ENCODE measurements around the gene C1orf174. TPM values are rescaled to one million over a fixed set of nuclear protein-coding genes. Genes with fewer than 3 reads are reported as not detected.

C1orf174 gene
- total RNA-seq, 2 experiments from 2014 or later: 16.8 to 18.5 TPM

DNA sequence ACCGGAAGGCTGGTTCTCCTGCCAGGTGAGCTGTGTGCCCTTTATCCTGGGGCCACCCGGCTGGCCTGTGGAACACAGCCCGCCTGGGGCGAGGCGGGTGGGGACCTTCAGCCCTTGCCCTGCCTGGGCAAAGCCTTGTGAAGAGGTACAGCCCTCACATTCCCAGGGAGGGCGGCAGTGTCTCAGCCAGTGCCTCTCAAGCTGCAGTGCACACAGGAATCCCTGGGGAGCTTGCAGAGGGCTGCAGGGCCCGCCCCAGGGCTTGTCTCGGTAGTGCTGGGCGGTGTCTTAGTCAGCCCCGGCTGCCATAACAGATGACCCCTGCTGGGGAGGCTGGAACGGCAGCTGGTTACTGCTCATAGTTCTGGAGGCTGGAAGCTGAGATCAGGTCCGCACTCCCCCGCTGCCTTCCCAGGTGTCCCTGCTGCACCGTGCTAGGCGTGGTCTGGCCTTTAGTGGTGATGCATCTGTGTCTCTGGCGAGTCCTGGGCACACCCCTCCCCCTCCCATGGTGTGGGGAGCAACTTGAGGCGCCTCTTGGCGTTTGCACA, 30.2 kb downstream of the C1orf174 start:
- no peaks in the 10 kb centered on the region for H3K27me3 ChIP-seq (ENCODE audit: control insufficient read depth in 1 of 2, insufficient read depth in 2 of 2, low read length in 2 of 2)
- peaks cover 75% of the 10 kb centered on the region for H3K36me3 ChIP-seq (ENCODE audit: insufficient read depth, low read length)
- no peaks in the 10 kb centered on the region for H3K4me1 ChIP-seq (ENCODE audit: insufficient read depth, low read length)
- H3K27me3 Mint-ChIP-seq: no peaks in the 10 kb centered on the region
- TF ChIP-seq, protein P1, sequence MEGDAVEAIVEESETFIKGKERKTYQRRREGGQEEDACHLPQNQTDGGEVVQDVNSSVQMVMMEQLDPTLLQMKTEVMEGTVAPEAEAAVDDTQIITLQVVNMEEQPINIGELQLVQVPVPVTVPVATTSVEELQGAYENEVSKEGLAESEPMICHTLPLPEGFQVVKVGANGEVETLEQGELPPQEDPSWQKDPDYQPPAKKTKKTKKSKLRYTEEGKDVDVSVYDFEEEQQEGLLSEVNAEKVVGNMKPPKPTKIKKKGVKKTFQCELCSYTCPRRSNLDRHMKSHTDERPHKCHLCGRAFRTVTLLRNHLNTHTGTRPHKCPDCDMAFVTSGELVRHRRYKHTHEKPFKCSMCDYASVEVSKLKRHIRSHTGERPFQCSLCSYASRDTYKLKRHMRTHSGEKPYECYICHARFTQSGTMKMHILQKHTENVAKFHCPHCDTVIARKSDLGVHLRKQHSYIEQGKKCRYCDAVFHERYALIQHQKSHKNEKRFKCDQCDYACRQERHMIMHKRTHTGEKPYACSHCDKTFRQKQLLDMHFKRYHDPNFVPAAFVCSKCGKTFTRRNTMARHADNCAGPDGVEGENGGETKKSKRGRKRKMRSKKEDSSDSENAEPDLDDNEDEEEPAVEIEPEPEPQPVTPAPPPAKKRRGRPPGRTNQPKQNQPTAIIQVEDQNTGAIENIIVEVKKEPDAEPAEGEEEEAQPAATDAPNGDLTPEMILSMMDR (IDR thresholded peaks at IDR 0.05): no peak
- peaks cover 66% of the 10 kb centered on the region for H3K36me3 Mint-ChIP-seq (ENCODE audit: low read depth)
- POLR2A ChIA-PET: no interaction called here
- no peak overlapping the region for H3K4me3 ChIP-seq (ENCODE audit: low read length)
- H3K9me3 Mint-ChIP-seq: no peaks in the 10 kb centered on the region
- H3K4me1 Mint-ChIP-seq (ENCODE audit: low read depth): peaks cover 4% of the 10 kb centered on the region
- ATAC-seq (ENCODE audit: poor library complexity): no peak
- H3K27ac ChIP-seq (ENCODE audit: low read depth in 1 of 2, low read length in 2 of 2): no peak overlapping the region
- DNase-seq: no peak
- no peak overlapping the region for H3K4me3 Mint-ChIP-seq
- no peak overlapping the region for H3K27ac Mint-ChIP-seq
- H3K9me3 ChIP-seq (ENCODE audit: control insufficient read depth in 1 of 2, insufficient read depth in 1 of 2, low read length in 2 of 2): peaks cover 0 to 8% of the 10 kb centered on the region in 2 experiments
- intact Hi-C loops (cut with DNase I, micrococcal nuclease): no loop called here
- CTCF ChIA-PET: no interaction called here

DNA sequence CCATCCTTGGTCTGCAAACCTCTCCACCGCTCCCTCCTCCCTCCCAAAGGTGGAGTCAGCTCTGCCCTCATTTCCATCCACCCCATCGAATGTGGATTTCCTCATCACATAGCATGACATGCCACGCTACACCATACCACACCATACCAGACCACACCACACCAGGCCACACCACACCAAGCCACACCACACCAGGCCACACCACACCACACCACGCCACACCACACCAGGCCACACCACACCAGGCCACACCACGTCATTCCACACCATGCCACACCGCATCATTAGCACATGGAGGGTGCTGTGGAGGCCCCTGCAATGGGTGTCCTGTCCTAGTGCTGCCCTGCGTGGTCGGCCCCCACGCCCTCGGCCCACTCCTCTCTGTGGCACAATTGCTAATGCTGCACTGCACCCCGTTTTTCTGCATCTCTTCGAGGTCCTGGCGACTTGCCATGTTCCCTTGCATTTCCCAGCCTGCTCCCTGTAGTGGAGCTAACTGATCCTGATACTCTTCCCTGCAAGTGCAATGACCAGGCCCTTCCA, 31.5 kb downstream of the C1orf174 start:
- Histone ChIP-seq H3K4me3 (ENCODE audit: low read length) (no peak overlapping the region), H3K27ac (ENCODE audit: low read depth in 1 of 2, low read length in 2 of 2) (no peak overlapping the region), H3K27me3 (ENCODE audit: control insufficient read depth in 1 of 2, insufficient read depth in 2 of 2, low read length in 2 of 2) (no peaks in the 10 kb centered on the region), H3K36me3 (ENCODE audit: insufficient read depth, low read length) (peaks cover 67% of the 10 kb centered on the region), H3K4me1 (ENCODE audit: insufficient read depth, low read length) (no peaks in the 10 kb centered on the region), H3K9me3 (ENCODE audit: control insufficient read depth in 1 of 2, insufficient read depth in 1 of 2, low read length in 2 of 2) (peaks cover 0 to 8% of the 10 kb centered on the region in 2 experiments)
- Mint-ChIP-seq H3K9me3 (no peaks in the 10 kb centered on the region), H3K4me3 (no peak overlapping the region), H3K27me3 (no peaks in the 10 kb centered on the region), H3K27ac (no peak overlapping the region), H3K4me1 (ENCODE audit: low read depth) (peaks cover 5% of the 10 kb centered on the region), H3K36me3 (ENCODE audit: low read depth) (peaks cover 63% of the 10 kb centered on the region)
- DNase-seq (no peak), ATAC-seq (ENCODE audit: poor library complexity) (no peak)
- TF ChIP-seq, protein P1 (IDR thresholded peaks at IDR 0.05): no peak
- POLR2A ChIA-PET: no interaction called here
- intact Hi-C loops (cut with DNase I, micrococcal nuclease): no loop called here
- CTCF ChIA-PET: no interaction called here

DNA sequence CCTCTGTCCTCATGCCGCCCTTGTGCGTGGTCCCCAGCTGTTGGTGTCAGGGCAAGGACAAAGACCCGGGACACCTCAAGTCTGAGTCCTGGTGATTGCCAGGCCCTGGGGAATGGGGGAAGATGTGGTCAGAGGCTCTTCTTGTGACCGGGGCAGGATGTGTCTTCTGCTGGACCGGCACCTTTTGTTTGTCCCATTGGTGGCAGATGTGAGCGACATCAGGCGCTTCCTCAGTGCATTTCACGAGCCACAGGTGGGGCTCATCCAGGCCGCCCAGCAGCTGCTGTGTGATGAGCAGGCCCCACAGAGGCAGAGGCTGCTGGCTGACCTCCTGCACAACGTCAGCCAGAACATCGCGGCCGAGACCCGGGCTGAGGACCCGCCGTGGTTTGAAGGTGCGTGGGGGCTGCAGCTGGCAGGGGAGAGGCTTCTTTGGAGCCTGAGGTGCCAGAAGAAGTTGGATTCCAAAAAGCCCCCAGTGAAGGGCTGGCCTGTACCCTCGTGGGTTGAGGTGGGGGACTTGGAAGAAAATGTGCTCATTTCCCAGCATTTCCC, 34.4 kb downstream of the C1orf174 start:
- Histone ChIP-seq H3K27ac (ENCODE audit: low read depth in 1 of 2, low read length in 2 of 2) (no peak overlapping the region), H3K9me3 (ENCODE audit: control insufficient read depth in 1 of 2, insufficient read depth in 1 of 2, low read length in 2 of 2) (peaks cover 0 to 8% of the 10 kb centered on the region in 2 experiments), H3K4me3 (ENCODE audit: low read length) (no peak overlapping the region), H3K36me3 (ENCODE audit: insufficient read depth, low read length) (peaks cover 40% of the 10 kb centered on the region), H3K27me3 (ENCODE audit: control insufficient read depth in 1 of 2, insufficient read depth in 2 of 2, low read length in 2 of 2) (no peaks in the 10 kb centered on the region), H3K4me1 (ENCODE audit: insufficient read depth, low read length) (no peaks in the 10 kb centered on the region)
- no peak for DNase-seq
- TF ChIP-seq, protein P1 (IDR thresholded peaks at IDR 0.05): no peak
- Mint-ChIP-seq H3K9me3 (no peaks in the 10 kb centered on the region), H3K36me3 (ENCODE audit: low read depth) (peaks cover 58% of the 10 kb centered on the region), H3K4me1 (ENCODE audit: low read depth) (peaks cover 5% of the 10 kb centered on the region), H3K27me3 (no peaks in the 10 kb centered on the region), H3K4me3 (no peak overlapping the region), H3K27ac (no peak overlapping the region)
- ATAC-seq (ENCODE audit: poor library complexity): no peak
- intact Hi-C loops (cut with DNase I, micrococcal nuclease): no loop called here
- CTCF ChIA-PET: no interaction called here
- POLR2A ChIA-PET: no interaction called here
